H1 (cell line): ENCODE measurements around the gene SAP30. TPM values are rescaled to one million over a fixed set of nuclear protein-coding genes. Genes with fewer than 3 reads are reported as not detected.

Source experiments
- GTF2F1 ChIP-seq: IDR thresholded peaks from 2 replicates; pipeline ENCODE4 v1.6.1; 2012; ENCODE audit warnings: low read depth, low read length, improper control_type of control experiment, borderline replicate concordance
- KDM5A ChIP-seq: fragments of 200-600 bp; IDR thresholded peaks from 2 replicates; pipeline ENCODE4 v1.7.1; 2012; ENCODE audit warnings: mild to moderate bottlenecking, low read length, inconsistent platforms, mixed read lengths
- polyA plus RNA-seq, 7 experiments: library from polyadenylated mRNA; depleted of rRNA in 3 of 7; stranded (reverse) in 5 of 7; unstranded in 2 of 7; fragments of >200 nt in 5 of 7; fragments of 200-250 nt in 2 of 7; gene quantifications; 1 replicate in 5 of 7; 2 replicates in 1 of 7; 4 replicates in 1 of 7; pipeline versions ENCODE4 v1.2.1 to v1.2.3, GENCODE V29; 2011 to 2013; ENCODE audit warnings: missing spikeins in 2 of 7, mixed read lengths in 2 of 7
- total RNA-seq: library from RNA; stranded (reverse); fragmentation: NEBNext Ultra II Directional; extraction: Animal tissue kit (Norgen Biotek cat#: 25700); gene quantifications from 2 replicates; pipeline ENCODE4 v1.2.1, GENCODE V29; 2021

The SAP30 gene
- total and polyA plus RNA-seq, 2 of the 8 experiments (the other 6 are each of a cell fraction or from before 2014, with no cell fraction given): 7.7 to 21.1 TPM

GRCh38 chr4:173345648-173346047, 25.1 kb upstream of the SAP30 start (continued):
- TF ChIP-seq KDM5A (no peak), GTF2F1 (no peak)
